ENCODE results near the gene RFTN1. TPM values are rescaled to one million over a fixed set of nuclear protein-coding genes. Genes with fewer than 3 reads are reported as not detected.

Gene RFTN1
- total RNA-seq, 1 experiment from 2014 or later = 2.2 TPM

GRCh38 chr3:16392717-16393116, 120.8 kb downstream of the RFTN1 start:
- Histone ChIP-seq H3K18ac (ENCODE audit: insufficient read length, low read depth, low read length) (no peak overlapping the region), H3K14ac (ENCODE audit: insufficient read depth, low read length) (no peak overlapping the region), H3K4ac (ENCODE audit: low read depth, low read length) (no peak overlapping the region), H4K8ac (replicated peaks; ENCODE audit: insufficient read length, low read depth, low read length) (no peak overlapping the region), H3K23me2 (ENCODE audit: insufficient read length, low read depth, low read length, poor library complexity, severe bottlenecking) (no peaks in the 10 kb centered on the region), H3K79me1 (ENCODE audit: insufficient read depth, low read depth, low read length, poor library complexity, severe bottlenecking) (no peaks in the 10 kb centered on the region), H4K5ac (ENCODE audit: insufficient read length, low read depth, low read length) (no peak overlapping the region), H3K23ac (ENCODE audit: insufficient read length, low read depth, low read length) (no peak overlapping the region), H3T11ph (ENCODE audit: low read length) (no peak overlapping the region), H4K91ac (ENCODE audit: insufficient read length, low read depth, low read length) (no peak overlapping the region), H2BK5ac (ENCODE audit: insufficient read length, low read length) (no peak overlapping the region), H2BK15ac (ENCODE audit: low read depth, low read length) (no peak overlapping the region), H2BK120ac (ENCODE audit: low read depth, low read length, poor library complexity, severe bottlenecking) (no peak overlapping the region), H3K79me2 (ENCODE audit: insufficient read depth, low read length) (no peaks in the 10 kb centered on the region), H4K20me1 (ENCODE audit: control insufficient read depth, insufficient read depth, insufficient read length) (no peaks in the 10 kb centered on the region), H3K9me3 (ENCODE audit: control insufficient read depth, low read depth, low read length) (no peaks in the 10 kb centered on the region), H3K56ac (ENCODE audit: insufficient read length, low read depth, low read length) (no peak overlapping the region), H2AK5ac (ENCODE audit: insufficient read length, low read length) (no peak overlapping the region), H3K4me1 (ENCODE audit: insufficient read depth, low read length) (no peaks in the 10 kb centered on the region), H3K9ac (ENCODE audit: extremely low read depth, insufficient read length, low read length) (no peak overlapping the region), H3K27ac (ENCODE audit: insufficient read length, low read depth, low read length) (no peak overlapping the region), H2AFZ (ENCODE audit: low read length) (no peak overlapping the region), H2BK20ac (ENCODE audit: low read depth, low read length, poor library complexity, severe bottlenecking) (no peak overlapping the region), H3K27me3 (ENCODE audit: insufficient read depth, low read length) (no peaks in the 10 kb centered on the region; the same call in 1 of the 2 replicates), H2BK12ac (ENCODE audit: insufficient read length, low read depth, low read length) (no peak overlapping the region), H3K4me2 (ENCODE audit: insufficient read depth, insufficient read length, low read length) (no peak overlapping the region)
- Mint-ChIP-seq H3K4me1 (peaks cover 0 to 6% of the 10 kb centered on the region in 2 experiments; a peak in 1 of 4 replicates), H3K4me3 (no peak overlapping the region), H3K9me3 (no peaks in the 10 kb centered on the region), H3K36me3 (ENCODE audit: insufficient read depth in 1 of 3, low read depth in 3 of 3) (no peaks in the 10 kb centered on the region), H3K27me3 (ENCODE audit: low read depth) (peaks cover 2% of the 10 kb centered on the region; the same call in 1 of the 2 replicates), H3K27ac (no peak overlapping the region)
- no peak for TF ChIP-seq CTCF (conservative IDR thresholded peaks at IDR 0.05)
- no peak for DNase-seq
- no CpG with 5 or more reads among the region's 1 CpG for WGBS (ENCODE audit: extremely low coverage, insufficient read length, low lambda C conversion rate)
